ENCODE measurements around the gene RPS10. TPM values are rescaled to one million over a fixed set of nuclear protein-coding genes. Genes with fewer than 3 reads are reported as not detected.
"Not testable (repeated sequence)": the region's sequence is repeated elsewhere in the genome, so short reads cannot be mapped to it uniquely, and the experiment has no call there.

The RPS10 gene
- total RNA-seq, 2 donors from 2014 or later, result 962 to 1,039 TPM

- intact Hi-C loops (cut with DNase I), result no loop called here
- no peak for DNase-seq (ENCODE audit: low spot score)
These were observed 44.8 kb downstream of the RPS10 start for GRCh38 chr6:34381081-34381480.

- intact Hi-C loops (cut with DNase I), result no loop called here
- no peak for DNase-seq (ENCODE audit: low spot score)
These were observed 47.4 kb downstream of the RPS10 start for GRCh38 chr6:34378470-34378869.

GRCh38 chr6:34377984-34378383, 47.9 kb downstream of the RPS10 start:
- no peak for DNase-seq (ENCODE audit: low spot score)
- intact Hi-C loops (cut with DNase I), result no loop called here

GRCh38 chr6:34377571-34377970, 48.3 kb downstream of the RPS10 start:
- intact Hi-C loops (cut with DNase I); DNase-seq (ENCODE audit: low spot score): not testable (repeated sequence)

GRCh38 chr6:34375833-34376232, 50.0 kb downstream of the RPS10 start:
- DNase-seq (ENCODE audit: low spot score), result no peak
- intact Hi-C loops (cut with DNase I), result no loop called here

GRCh38 chr6:34374508-34374907, 51.4 kb downstream of the RPS10 start:
- DNase-seq (ENCODE audit: low spot score), result no peak
- intact Hi-C loops (cut with DNase I), result no loop called here

GRCh38 chr6:34374069-34374468, 51.8 kb downstream of the RPS10 start:
- intact Hi-C loops (cut with DNase I), result no loop called here

GRCh38 chr6:34373511-34373910, 52.4 kb downstream of the RPS10 start:
- no peak for DNase-seq (ENCODE audit: low spot score)
- intact Hi-C loops (cut with DNase I), result no loop called here

More at GRCh38 chr6:34374069-34374468, 51.8 kb downstream of the RPS10 start:
- DNase-seq (ENCODE audit: low spot score), result no peak

- not testable (repeated sequence) for DNase-seq (ENCODE audit: low spot score)
These were observed 54.0 kb downstream of the RPS10 start for GRCh38 chr6:34371865-34372264.

GRCh38 chr6:34370361-34370760, 55.5 kb downstream of the RPS10 start:
- no peak for DNase-seq (ENCODE audit: low spot score)
- intact Hi-C loops (cut with DNase I), result no loop called here

More at GRCh38 chr6:34371865-34372264, 54.0 kb downstream of the RPS10 start:
- intact Hi-C loops (cut with DNase I), result not testable (repeated sequence)

- intact Hi-C loops (cut with DNase I), result no loop called here
These were observed 56.5 kb downstream of the RPS10 start for GRCh38 chr6:34369385-34369784.

More at GRCh38 chr6:34369385-34369784, 56.5 kb downstream of the RPS10 start:
- DNase-seq (ENCODE audit: low spot score), result no peak

Other genes with a start within 250 kb of the RPS10 start
- gene HMGA1, start 189.2 kb downstream of the RPS10 start, total RNA-seq, result 10 to 100 TPM; 11.3 to 39.7 TPM
- gene SMIM29, start 177.1 kb downstream of the RPS10 start, total RNA-seq, result 10 to 100 TPM; 19.0 to 24.5 TPM
- 10 to 100 TPM; 41.9 to 49.9 TPM for gene NUDT3, start 33.4 kb downstream of the RPS10 start, total RNA-seq
- under 1 TPM in 1 of 2 donors, not detected in 1; 0.09 TPM for gene PACSIN1, start 40.0 kb upstream of the RPS10 start, total RNA-seq
- not detected for gene SPDEF, start 130.3 kb upstream of the RPS10 start, total RNA-seq

Measured in posterior vena cava (tissue), 2 donors.